Osteocyte (in vitro differentiated cells): ENCODE data around the gene MRTFA. TPM values are rescaled to one million over a fixed set of nuclear protein-coding genes. Genes with fewer than 3 reads are reported as not detected.

Experiments
- DNase-seq: peaks from one replicate; pipeline ENCODE4 v3.0.0; 2021; ENCODE audit warnings: mixed read lengths; ENCODE audit not compliant: unreplicated experiment; ENCODE audit errors: extremely low spot score
- H3K27ac Mint-ChIP-seq: one replicate; pipeline ENCODE4 v1.8.0; 2021; ENCODE audit warnings: mild to moderate bottlenecking, mixed read lengths; ENCODE audit not compliant: unreplicated experiment
- H3K27me3 Mint-ChIP-seq: one replicate; pipeline ENCODE4 v1.8.0; 2021; ENCODE audit warnings: mixed read lengths; ENCODE audit not compliant: unreplicated experiment
- H3K36me3 Mint-ChIP-seq: one replicate; pipeline ENCODE4 v1.8.0; 2021; ENCODE audit warnings: mixed read lengths; ENCODE audit not compliant: unreplicated experiment
- H3K4me1 Mint-ChIP-seq: one replicate; pipeline ENCODE4 v1.8.0; 2021; ENCODE audit warnings: mixed read lengths; ENCODE audit not compliant: unreplicated experiment
- H3K4me3 Mint-ChIP-seq: one replicate; pipeline ENCODE4 v1.8.0; 2021; ENCODE audit warnings: mild to moderate bottlenecking, moderate library complexity, mixed read lengths; ENCODE audit not compliant: unreplicated experiment
- H3K9me3 Mint-ChIP-seq: one replicate; pipeline ENCODE4 v1.8.0; 2021; ENCODE audit warnings: mixed read lengths; ENCODE audit not compliant: unreplicated experiment
- CTCF ChIP-seq: fragments of 200-600 bp; sonication (generic); IDR thresholded peaks from 2 replicates; pipeline ENCODE4 v1.5.0; 2021; ENCODE audit warnings: antibody characterized with exemption, mild to moderate bottlenecking, moderate library complexity
- total RNA-seq: library from RNA; stranded (reverse); gene quantifications from 2 replicates; pipeline ENCODE4 v1.2.1, GENCODE V29; 2021

MRTFA gene
- total RNA-seq, 1 donor from 2014 or later: 59.0 TPM

GRCh38 chr22:40432157-40432556, 204.4 kb downstream of the MRTFA start:
- H3K27me3 Mint-ChIP-seq: no peaks in the 10 kb centered on the region
- H3K27ac Mint-ChIP-seq: no peak overlapping the region
- peaks cover 24% of the 10 kb centered on the region for H3K36me3 Mint-ChIP-seq
- no peak overlapping the region for H3K4me3 Mint-ChIP-seq
- peaks cover 16% of the 10 kb centered on the region for H3K4me1 Mint-ChIP-seq
- no peaks in the 10 kb centered on the region for H3K9me3 Mint-ChIP-seq
- no peak for TF ChIP-seq CTCF
- DNase-seq: no peak

DNA sequence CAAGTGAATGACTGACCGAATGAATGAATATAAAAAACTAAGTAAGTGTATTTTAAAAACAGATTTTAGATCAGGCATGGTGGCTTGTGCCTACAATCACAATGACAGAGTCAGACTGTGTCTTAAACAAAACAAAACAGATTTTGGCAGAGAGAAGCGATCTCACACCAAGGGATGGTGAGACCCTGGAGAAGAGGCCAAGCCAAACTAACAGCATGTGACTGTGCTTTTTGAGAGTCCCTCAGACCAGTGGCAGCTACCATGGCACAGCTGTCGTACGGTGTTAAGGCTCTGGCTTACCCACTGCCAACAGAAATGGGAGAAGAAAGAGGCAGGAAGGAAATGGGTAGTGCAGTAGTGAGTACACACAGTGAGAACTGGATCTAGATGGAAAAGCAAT, 205.5 kb downstream of the MRTFA start:
- no peak overlapping the region for H3K4me3 Mint-ChIP-seq

DNA sequence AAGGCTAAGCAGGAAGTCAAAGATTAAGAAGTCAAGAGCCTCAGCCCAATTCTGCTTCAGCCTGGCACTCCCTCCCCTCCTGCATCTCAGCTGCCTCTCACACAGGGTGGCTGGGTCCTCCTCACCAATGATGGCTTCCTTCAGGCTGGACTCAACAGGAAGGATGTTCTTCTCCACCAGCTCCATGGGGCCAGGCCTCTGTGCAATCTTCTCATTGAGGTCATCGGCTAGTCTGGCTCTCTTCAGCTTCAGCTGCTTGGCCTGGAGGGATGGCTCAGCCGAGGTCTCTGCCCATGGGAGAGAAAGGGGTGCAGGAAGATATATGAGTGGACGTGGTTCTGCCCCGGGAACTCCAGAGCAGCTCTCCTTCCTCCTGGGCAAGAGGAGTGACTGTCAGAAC, 207.0 kb downstream of the MRTFA start:
- Mint-ChIP-seq H3K27ac (no peak overlapping the region), H3K4me1 (peaks cover 6% of the 10 kb centered on the region), H3K4me3 (no peak overlapping the region), H3K9me3 (no peaks in the 10 kb centered on the region), H3K36me3 (peaks cover 39% of the 10 kb centered on the region), H3K27me3 (no peaks in the 10 kb centered on the region)
- DNase-seq: no peak
- no peak for TF ChIP-seq CTCF

More for the DNA sequence above, 205.5 kb downstream of the MRTFA start:
- H3K4me1 Mint-ChIP-seq: peaks cover 6% of the 10 kb centered on the region
- H3K27me3 Mint-ChIP-seq: no peaks in the 10 kb centered on the region
- DNase-seq: no peak
- TF ChIP-seq CTCF: no peak
- H3K27ac Mint-ChIP-seq: no peak overlapping the region
- no peaks in the 10 kb centered on the region for H3K9me3 Mint-ChIP-seq
- peaks cover 33% of the 10 kb centered on the region for H3K36me3 Mint-ChIP-seq

- Mint-ChIP-seq H3K27me3 (no peaks in the 10 kb centered on the region), H3K36me3 (peaks cover 36% of the 10 kb centered on the region), H3K9me3 (no peaks in the 10 kb centered on the region), H3K4me3 (no peak overlapping the region), H3K4me1 (peaks cover under 1% of the 10 kb centered on the region), H3K27ac (peak overlapping the region; percentile 18)
- TF ChIP-seq CTCF: no peak
- no peak for DNase-seq
Observed at GRCh38 chr22:40428796-40429195, 207.7 kb downstream of the MRTFA start.

GRCh38 chr22:40426594-40427333, 209.8 kb downstream of the MRTFA start:
- DNase-seq: no peak
- Mint-ChIP-seq H3K27me3 (no peaks in the 10 kb centered on the region), H3K4me1 (no peaks in the 10 kb centered on the region)

More at GRCh38 chr22:40426594-40427333, 209.8 kb downstream of the MRTFA start:
- TF ChIP-seq CTCF: no peak
- Mint-ChIP-seq H3K9me3 (no peaks in the 10 kb centered on the region), H3K27ac (no peak overlapping the region), H3K36me3 (peaks cover 51% of the 10 kb centered on the region), H3K4me3 (no peak overlapping the region)
